Measurements from ENCODE around the gene EXOG. TPM values are rescaled to one million over a fixed set of nuclear protein-coding genes. Genes with fewer than 3 reads are reported as not detected.

Gene EXOG
- total and polyA plus RNA-seq, 10 of the 15 experiments (the other 5 are each of a cell fraction or from before 2014, with no cell fraction given), result 7.8 to 20.9 (median 19.6) TPM

DNA sequence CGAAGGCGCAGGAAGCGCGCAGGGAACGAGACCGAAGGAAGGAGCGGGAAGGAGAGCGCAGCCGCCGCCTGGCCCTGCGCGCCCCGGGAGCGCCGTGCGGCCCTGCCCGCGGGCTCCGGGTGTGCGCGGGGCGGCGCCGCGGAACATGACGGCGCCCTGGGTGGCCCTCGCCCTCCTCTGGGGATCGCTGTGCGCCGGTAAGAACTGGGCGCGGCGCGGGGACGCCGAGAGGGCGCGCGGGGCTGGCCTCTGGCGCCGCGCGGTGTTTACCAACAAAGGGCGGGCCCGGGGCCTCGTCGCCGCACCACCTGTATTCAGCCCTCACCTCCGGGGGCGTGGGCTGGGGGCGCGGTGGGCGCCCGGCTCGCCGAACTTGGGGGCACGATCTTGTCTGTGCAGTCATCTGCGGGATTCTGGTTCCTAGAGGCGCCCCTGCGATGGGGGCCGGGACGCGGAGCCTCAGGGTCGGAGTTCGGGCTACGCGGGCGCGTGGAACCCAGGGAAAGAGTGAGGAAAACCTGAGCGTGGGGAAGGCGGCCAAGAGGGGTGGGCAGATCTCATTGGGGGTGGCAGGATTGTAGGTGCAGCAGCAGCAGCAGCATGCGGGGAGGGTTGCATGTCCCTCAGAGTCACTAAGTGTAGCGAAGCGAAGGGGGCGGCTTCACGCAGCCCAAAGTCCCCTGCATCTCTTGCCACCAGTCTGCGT is 41.8 kb upstream of the EXOG start (continued):
- TF ChIP-seq, protein P1, sequence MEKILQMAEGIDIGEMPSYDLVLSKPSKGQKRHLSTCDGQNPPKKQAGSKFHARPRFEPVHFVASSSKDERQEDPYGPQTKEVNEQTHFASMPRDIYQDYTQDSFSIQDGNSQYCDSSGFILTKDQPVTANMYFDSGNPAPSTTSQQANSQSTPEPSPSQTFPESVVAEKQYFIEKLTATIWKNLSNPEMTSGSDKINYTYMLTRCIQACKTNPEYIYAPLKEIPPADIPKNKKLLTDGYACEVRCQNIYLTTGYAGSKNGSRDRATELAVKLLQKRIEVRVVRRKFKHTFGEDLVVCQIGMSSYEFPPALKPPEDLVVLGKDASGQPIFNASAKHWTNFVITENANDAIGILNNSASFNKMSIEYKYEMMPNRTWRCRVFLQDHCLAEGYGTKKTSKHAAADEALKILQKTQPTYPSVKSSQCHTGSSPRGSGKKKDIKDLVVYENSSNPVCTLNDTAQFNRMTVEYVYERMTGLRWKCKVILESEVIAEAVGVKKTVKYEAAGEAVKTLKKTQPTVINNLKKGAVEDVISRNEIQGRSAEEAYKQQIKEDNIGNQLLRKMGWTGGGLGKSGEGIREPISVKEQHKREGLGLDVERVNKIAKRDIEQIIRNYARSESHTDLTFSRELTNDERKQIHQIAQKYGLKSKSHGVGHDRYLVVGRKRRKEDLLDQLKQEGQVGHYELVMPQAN (conservative IDR thresholded peaks at IDR 0.05), result 0 out of 2 replicates have a peak, but pooled peaks have one; percentile 41
- TF ChIP-seq ZZZ3 (IDR thresholded peaks at IDR 0.05; ENCODE audit: control insufficient read depth, insufficient read length, low read depth) (no peak), ZNF217 (IDR thresholded peaks at IDR 0.05) (no peak), HDAC6 (IDR thresholded peaks at IDR 0.05; ENCODE audit: unreplicated experiment) (peak; percentile 94)
- TF ChIP-seq, protein P2, sequence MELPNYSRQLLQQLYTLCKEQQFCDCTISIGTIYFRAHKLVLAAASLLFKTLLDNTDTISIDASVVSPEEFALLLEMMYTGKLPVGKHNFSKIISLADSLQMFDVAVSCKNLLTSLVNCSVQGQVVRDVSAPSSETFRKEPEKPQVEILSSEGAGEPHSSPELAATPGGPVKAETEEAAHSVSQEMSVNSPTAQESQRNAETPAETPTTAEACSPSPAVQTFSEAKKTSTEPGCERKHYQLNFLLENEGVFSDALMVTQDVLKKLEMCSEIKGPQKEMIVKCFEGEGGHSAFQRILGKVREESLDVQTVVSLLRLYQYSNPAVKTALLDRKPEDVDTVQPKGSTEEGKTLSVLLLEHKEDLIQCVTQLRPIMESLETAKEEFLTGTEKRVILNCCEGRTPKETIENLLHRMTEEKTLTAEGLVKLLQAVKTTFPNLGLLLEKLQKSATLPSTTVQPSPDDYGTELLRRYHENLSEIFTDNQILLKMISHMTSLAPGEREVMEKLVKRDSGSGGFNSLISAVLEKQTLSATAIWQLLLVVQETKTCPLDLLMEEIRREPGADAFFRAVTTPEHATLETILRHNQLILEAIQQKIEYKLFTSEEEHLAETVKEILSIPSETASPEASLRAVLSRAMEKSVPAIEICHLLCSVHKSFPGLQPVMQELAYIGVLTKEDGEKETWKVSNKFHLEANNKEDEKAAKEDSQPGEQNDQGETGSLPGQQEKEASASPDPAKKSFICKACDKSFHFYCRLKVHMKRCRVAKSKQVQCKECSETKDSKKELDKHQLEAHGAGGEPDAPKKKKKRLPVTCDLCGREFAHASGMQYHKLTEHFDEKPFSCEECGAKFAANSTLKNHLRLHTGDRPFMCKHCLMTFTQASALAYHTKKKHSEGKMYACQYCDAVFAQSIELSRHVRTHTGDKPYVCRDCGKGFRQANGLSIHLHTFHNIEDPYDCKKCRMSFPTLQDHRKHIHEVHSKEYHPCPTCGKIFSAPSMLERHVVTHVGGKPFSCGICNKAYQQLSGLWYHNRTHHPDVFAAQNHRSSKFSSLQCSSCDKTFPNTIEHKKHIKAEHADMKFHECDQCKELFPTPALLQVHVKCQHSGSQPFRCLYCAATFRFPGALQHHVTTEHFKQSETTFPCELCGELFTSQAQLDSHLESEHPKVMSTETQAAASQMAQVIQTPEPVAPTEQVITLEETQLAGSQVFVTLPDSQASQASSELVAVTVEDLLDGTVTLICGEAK (IDR thresholded peaks at IDR 0.05; ENCODE audit: borderline replicate concordance), result no peak
